Neural cell (in vitro differentiated cells): ENCODE results near the gene C11orf42. TPM values are rescaled to one million over a fixed set of nuclear protein-coding genes. Genes with fewer than 3 reads are reported as not detected.

Experiments used
- H2AFZ ChIP-seq: fragments of 200-600, 300-800 bp; sonication (generic), shearing (Covaris generic); 2 replicates; pipeline ENCODE4 v1.6.0; 2014; ENCODE audit warnings: low read depth, mild to moderate bottlenecking, antibody characterized with exemption, low read length, moderate library complexity
- H3F3A ChIP-seq: fragments of 200-600 bp; shearing (Covaris generic); 2 replicates; pipeline ENCODE4 v1.6.1; 2016; ENCODE audit warnings: mild to moderate bottlenecking, moderate library complexity, mixed read lengths, antibody characterized with exemption, low read length; ENCODE audit not compliant: insufficient read depth, poor library complexity, severe bottlenecking
- H3K27ac ChIP-seq: fragments of 200-600, 300-800 bp; sonication (generic), shearing (Covaris generic); 2 replicates; pipeline ENCODE4 v1.5.1; 2014; ENCODE audit warnings: mild to moderate bottlenecking, low read length, moderate library complexity
- H3K27me3 ChIP-seq: fragments of 300-800, 200-600 bp; sonication (generic), shearing (Covaris generic); 2 replicates; pipeline ENCODE4 v1.6.0; 2014; ENCODE audit warnings: mild to moderate bottlenecking, low read depth, low read length, moderate library complexity; ENCODE audit not compliant: insufficient read depth
- H3K36me3 ChIP-seq: fragments of 300-800, 200-600 bp; sonication (generic), shearing (Covaris generic); 2 replicates; pipeline ENCODE4 v1.5.1; 2014; ENCODE audit warnings: mild to moderate bottlenecking, antibody characterized with exemption, low read length, moderate library complexity; ENCODE audit not compliant: insufficient read depth
- H3K4me2 ChIP-seq: fragments of 300-800, 200-600 bp; sonication (generic), shearing (Covaris generic); 2 replicates; pipeline ENCODE4 v1.6.0; 2014; ENCODE audit warnings: mild to moderate bottlenecking, low read length
- H3K4me3 ChIP-seq: fragments of 300-800, 200-600 bp; sonication (generic), shearing (Covaris generic); 2 replicates; pipeline ENCODE4 v1.5.1; 2014; ENCODE audit warnings: mild to moderate bottlenecking, low read length, moderate library complexity
- H3K79me2 ChIP-seq: fragments of 200-600 bp; shearing (Covaris generic); replicated peaks from 2 replicates; pipeline ENCODE4 v1.6.0; 2014; ENCODE audit warnings: mild to moderate bottlenecking, low read length, moderate library complexity; ENCODE audit not compliant: insufficient read depth
- H3K9ac ChIP-seq: fragments of 300-800, 200-600 bp; sonication (generic), shearing (Covaris generic); 2 replicates; pipeline ENCODE4 v1.6.1; 2016; ENCODE audit warnings: mild to moderate bottlenecking, low read length, mixed read lengths
- H3K9me2 ChIP-seq: fragments of 200-600 bp; shearing (Covaris generic); 2 replicates; pipeline ENCODE4 v1.6.1; 2016; ENCODE audit warnings: mild to moderate bottlenecking, low read length, mixed read lengths; ENCODE audit not compliant: insufficient read depth
- H3K9me3 ChIP-seq: fragments of 200-600, 300-800 bp; sonication (generic), shearing (Covaris generic); 2 replicates; pipeline ENCODE4 v1.6.1; 2016; ENCODE audit warnings: mild to moderate bottlenecking, mixed run types, low read length, moderate library complexity, mixed read lengths
- H4K20me1 ChIP-seq: fragments of 200-600 bp; shearing (Covaris generic); 2 replicates; pipeline ENCODE4 v1.6.1; 2016; ENCODE audit warnings: mild to moderate bottlenecking, mixed run types; ENCODE audit not compliant: insufficient read depth
- EP300 ChIP-seq: fragments of 450-650 bp; conservative IDR thresholded peaks from 2 replicates; pipeline ENCODE4 v1.6.1; 2014; ENCODE audit warnings: antibody characterized with exemption, mild to moderate bottlenecking, moderate library complexity; ENCODE audit not compliant: poor library complexity, severe bottlenecking
- EZH2 ChIP-seq: fragments of 200-600, 300-800 bp; shearing (Covaris generic), sonication (generic); IDR thresholded peaks from 2 replicates; pipeline ENCODE4 v1.6.1; 2014; ENCODE audit warnings: antibody characterized with exemption, low read length, borderline replicate concordance, mild to moderate bottlenecking; ENCODE audit not compliant: insufficient read depth, poor library complexity, severe bottlenecking
- MXI1 ChIP-seq: fragments of 450-650 bp; conservative IDR thresholded peaks from 2 replicates; pipeline ENCODE4 v1.6.1; 2014; ENCODE audit warnings: antibody characterized with exemption, mild to moderate bottlenecking; ENCODE audit not compliant: poor library complexity, severe bottlenecking
- POLR2AphosphoS5 ChIP-seq: IDR thresholded peaks from 2 replicates; pipeline ENCODE4 v1.6.1; 2012
- RAD21 ChIP-seq: fragments of 450-650 bp; conservative IDR thresholded peaks from 2 replicates; pipeline ENCODE4 v1.6.1; 2014; ENCODE audit warnings: antibody characterized with exemption, mild to moderate bottlenecking, moderate library complexity
- SMC3 ChIP-seq: fragments of 450-650 bp; conservative IDR thresholded peaks from 2 replicates; pipeline ENCODE4 v1.6.1; 2014; ENCODE audit warnings: antibody characterized with exemption, mild to moderate bottlenecking, moderate library complexity; ENCODE audit not compliant: poor library complexity
- TAF1 ChIP-seq: IDR thresholded peaks from 2 replicates; pipeline ENCODE4 v1.6.1; 2012; ENCODE audit warnings: low read depth
- polyA plus RNA-seq: library from polyadenylated mRNA; depleted of rRNA; stranded (reverse); fragments of >200 nt; gene quantifications from 2 replicates; pipeline ENCODE4 v1.2.3, GENCODE V29; 2014
- TF ChIP-seq, protein P1 (sequence below): IDR thresholded peaks from 2 replicates; pipeline ENCODE4 v1.6.1; 2012; ENCODE audit warnings: borderline replicate concordance
- TF ChIP-seq, protein P2 (sequence below): fragments of 450-650 bp; IDR thresholded peaks from 2 replicates; pipeline ENCODE4 v1.5.1; 2014; ENCODE audit warnings: antibody characterized with exemption, mild to moderate bottlenecking, moderate library complexity; ENCODE audit not compliant: poor library complexity, severe bottlenecking

C11orf42 gene
- polyA plus RNA-seq, 1 donor from 2014 or later = not detected

DNA sequence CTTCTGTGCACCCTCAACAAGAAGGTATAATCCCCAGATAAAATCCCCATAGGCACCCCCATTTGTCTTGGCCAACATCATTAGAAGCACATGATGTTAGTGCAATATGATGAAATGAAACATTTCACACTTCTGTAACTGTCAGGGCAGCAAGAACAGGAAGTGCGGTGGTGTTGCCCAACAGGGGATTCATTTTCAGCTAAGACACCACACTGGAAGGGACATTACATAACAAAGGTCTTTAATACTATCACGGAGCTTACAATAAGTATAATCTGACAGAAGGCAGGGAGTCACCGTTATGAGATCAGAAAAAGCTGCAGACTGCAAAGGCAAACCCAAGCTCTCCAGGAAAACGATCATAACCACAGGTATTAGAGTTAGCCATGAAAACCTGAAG is 4.4 kb upstream of the C11orf42 start:
- no peak overlapping the region for H3K4me2 ChIP-seq
- H3K79me2 ChIP-seq = no peaks in the 10 kb centered on the region
- no peak for TF ChIP-seq MXI1
- no peak for TF ChIP-seq RAD21
- TF ChIP-seq TAF1 = no peak
- TF ChIP-seq EZH2 = no peak
- no peak for TF ChIP-seq EP300
- TF ChIP-seq, protein P1, sequence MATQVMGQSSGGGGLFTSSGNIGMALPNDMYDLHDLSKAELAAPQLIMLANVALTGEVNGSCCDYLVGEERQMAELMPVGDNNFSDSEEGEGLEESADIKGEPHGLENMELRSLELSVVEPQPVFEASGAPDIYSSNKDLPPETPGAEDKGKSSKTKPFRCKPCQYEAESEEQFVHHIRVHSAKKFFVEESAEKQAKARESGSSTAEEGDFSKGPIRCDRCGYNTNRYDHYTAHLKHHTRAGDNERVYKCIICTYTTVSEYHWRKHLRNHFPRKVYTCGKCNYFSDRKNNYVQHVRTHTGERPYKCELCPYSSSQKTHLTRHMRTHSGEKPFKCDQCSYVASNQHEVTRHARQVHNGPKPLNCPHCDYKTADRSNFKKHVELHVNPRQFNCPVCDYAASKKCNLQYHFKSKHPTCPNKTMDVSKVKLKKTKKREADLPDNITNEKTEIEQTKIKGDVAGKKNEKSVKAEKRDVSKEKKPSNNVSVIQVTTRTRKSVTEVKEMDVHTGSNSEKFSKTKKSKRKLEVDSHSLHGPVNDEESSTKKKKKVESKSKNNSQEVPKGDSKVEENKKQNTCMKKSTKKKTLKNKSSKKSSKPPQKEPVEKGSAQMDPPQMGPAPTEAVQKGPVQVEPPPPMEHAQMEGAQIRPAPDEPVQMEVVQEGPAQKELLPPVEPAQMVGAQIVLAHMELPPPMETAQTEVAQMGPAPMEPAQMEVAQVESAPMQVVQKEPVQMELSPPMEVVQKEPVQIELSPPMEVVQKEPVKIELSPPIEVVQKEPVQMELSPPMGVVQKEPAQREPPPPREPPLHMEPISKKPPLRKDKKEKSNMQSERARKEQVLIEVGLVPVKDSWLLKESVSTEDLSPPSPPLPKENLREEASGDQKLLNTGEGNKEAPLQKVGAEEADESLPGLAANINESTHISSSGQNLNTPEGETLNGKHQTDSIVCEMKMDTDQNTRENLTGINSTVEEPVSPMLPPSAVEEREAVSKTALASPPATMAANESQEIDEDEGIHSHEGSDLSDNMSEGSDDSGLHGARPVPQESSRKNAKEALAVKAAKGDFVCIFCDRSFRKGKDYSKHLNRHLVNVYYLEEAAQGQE = no peak
- no peak for TF ChIP-seq SMC3
- TF ChIP-seq, protein P2, sequence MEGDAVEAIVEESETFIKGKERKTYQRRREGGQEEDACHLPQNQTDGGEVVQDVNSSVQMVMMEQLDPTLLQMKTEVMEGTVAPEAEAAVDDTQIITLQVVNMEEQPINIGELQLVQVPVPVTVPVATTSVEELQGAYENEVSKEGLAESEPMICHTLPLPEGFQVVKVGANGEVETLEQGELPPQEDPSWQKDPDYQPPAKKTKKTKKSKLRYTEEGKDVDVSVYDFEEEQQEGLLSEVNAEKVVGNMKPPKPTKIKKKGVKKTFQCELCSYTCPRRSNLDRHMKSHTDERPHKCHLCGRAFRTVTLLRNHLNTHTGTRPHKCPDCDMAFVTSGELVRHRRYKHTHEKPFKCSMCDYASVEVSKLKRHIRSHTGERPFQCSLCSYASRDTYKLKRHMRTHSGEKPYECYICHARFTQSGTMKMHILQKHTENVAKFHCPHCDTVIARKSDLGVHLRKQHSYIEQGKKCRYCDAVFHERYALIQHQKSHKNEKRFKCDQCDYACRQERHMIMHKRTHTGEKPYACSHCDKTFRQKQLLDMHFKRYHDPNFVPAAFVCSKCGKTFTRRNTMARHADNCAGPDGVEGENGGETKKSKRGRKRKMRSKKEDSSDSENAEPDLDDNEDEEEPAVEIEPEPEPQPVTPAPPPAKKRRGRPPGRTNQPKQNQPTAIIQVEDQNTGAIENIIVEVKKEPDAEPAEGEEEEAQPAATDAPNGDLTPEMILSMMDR = no peak
- TF ChIP-seq POLR2AphosphoS5 = no peak
- no peaks in the 10 kb centered on the region for H3K36me3 ChIP-seq
- H3K9ac ChIP-seq = no peak overlapping the region
- no peaks in the 10 kb centered on the region for H3F3A ChIP-seq
- no peaks in the 10 kb centered on the region for H3K9me3 ChIP-seq
- H2AFZ ChIP-seq = no peak overlapping the region
- no peaks in the 10 kb centered on the region for H4K20me1 ChIP-seq
- no peak overlapping the region for H3K4me3 ChIP-seq
- H3K27ac ChIP-seq = no peak overlapping the region
- no peaks in the 10 kb centered on the region for H3K9me2 ChIP-seq
- no peaks in the 10 kb centered on the region for H3K27me3 ChIP-seq

DNA sequence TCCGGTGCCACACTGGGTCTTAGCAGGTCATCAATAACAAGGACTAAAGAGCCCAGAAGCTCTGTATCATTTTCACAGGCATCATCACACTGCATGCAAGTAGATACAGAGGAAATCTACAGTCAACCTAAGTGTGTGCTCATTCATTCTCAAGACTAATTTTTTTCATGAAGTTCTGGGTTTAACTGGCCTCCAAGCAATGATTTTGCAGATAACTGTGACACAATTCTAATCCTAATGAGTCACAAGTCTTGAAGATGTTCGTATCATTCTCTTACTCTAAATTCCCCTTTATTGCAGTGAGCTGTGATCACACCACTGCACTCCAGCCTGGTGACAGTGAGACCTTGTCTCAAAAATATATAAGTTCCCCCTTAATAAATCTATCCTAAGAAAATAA is 3.9 kb upstream of the C11orf42 start:
- Histone ChIP-seq H3K27me3 (no peaks in the 10 kb centered on the region), H3K9ac (no peak overlapping the region), H3K36me3 (no peaks in the 10 kb centered on the region), H3K27ac (no peak overlapping the region), H3K79me2 (no peaks in the 10 kb centered on the region), H3K9me2 (no peaks in the 10 kb centered on the region), H4K20me1 (no peaks in the 10 kb centered on the region), H3K9me3 (no peaks in the 10 kb centered on the region), H3K4me3 (no peak overlapping the region), H2AFZ (no peak overlapping the region), H3F3A (no peaks in the 10 kb centered on the region), H3K4me2 (no peak overlapping the region)
- TF ChIP-seq SMC3 (no peak), POLR2AphosphoS5 (no peak), EZH2 (no peak), EP300 (no peak)
- TF ChIP-seq, protein P1 = no peak
